K562 (cell line): ENCODE data around the gene FAM162B. TPM values are rescaled to one million over a fixed set of nuclear protein-coding genes. Genes with fewer than 3 reads are reported as not detected.

Experiments
- CBFB ChIP-seq: sonication (generic); formaldehyde crosslinking; IDR thresholded peaks from 2 replicates; pipeline ENCODE4 v1.4.0; 2020; ENCODE audit warnings: mild to moderate bottlenecking, missing genetic modification reagents
- CBX5 ChIP-seq: IDR thresholded peaks from 2 replicates; pipeline ENCODE4 v1.6.1; 2014; ENCODE audit warnings: low read depth, borderline replicate concordance
- HNRNPLL ChIP-seq: fragments of 200-400 bp; formaldehyde crosslinking; IDR thresholded peaks from 2 replicates; pipeline ENCODE4 v1.6.1; 2017; ENCODE audit warnings: low read length, low read depth, mild to moderate bottlenecking; ENCODE audit not compliant: poor library complexity, severe bottlenecking
- MCM3 ChIP-seq: fragments of 450-650 bp; IDR thresholded peaks from 2 replicates; pipeline ENCODE4 v1.6.1; 2016
- MEIS2 ChIP-seq: fragments of 450-650 bp; IDR thresholded peaks from 2 replicates; pipeline ENCODE4 v1.6.1; 2014; ENCODE audit warnings: mild to moderate bottlenecking; ENCODE audit not compliant: partially characterized antibody
- MXI1 ChIP-seq: IDR thresholded peaks from 2 replicates; pipeline ENCODE4 v1.6.1; 2011; ENCODE audit warnings: low read depth, mild to moderate bottlenecking, improper control_type of control experiment, low read length
- NCOA2 ChIP-seq, 2 experiments: fragments of 450-650 bp; IDR thresholded peaks; 2 replicates each; pipeline ENCODE4 v1.6.1; 2018; ENCODE audit warnings: mild to moderate bottlenecking in 2 of 2, moderate library complexity in 1 of 2; ENCODE audit not compliant: partially characterized antibody in 2 of 2
- POU5F1 ChIP-seq: fragments of 150-350 bp; IDR thresholded peaks from 2 replicates; pipeline ENCODE4 v1.6.1; 2014; ENCODE audit warnings: borderline replicate concordance, low read length, low read depth, mild to moderate bottlenecking; ENCODE audit not compliant: partially characterized antibody
- U2AF1 ChIP-seq: fragments of 200-400 bp; formaldehyde crosslinking; optimal IDR thresholded peaks from 2 replicates; pipeline ENCODE3; 2017; ENCODE audit warnings: mild to moderate bottlenecking, low read depth, low read length, moderate library complexity
- ZNF133 ChIP-seq: fragments of 250-450 bp; sonication (Bioruptor Pico); IDR thresholded peaks from 2 replicates; pipeline ENCODE4 v1.4.0; 2020; ENCODE audit warnings: mild to moderate bottlenecking
- ZNF436 ChIP-seq: fragments of 250-450, 450-650 bp; sonication (Bioruptor Pico); formaldehyde crosslinking; IDR thresholded peaks from 2 replicates; pipeline ENCODE4 v1.7.0; 2020; ENCODE audit warnings: mild to moderate bottlenecking
- ZNF444 ChIP-seq: fragments of 250-450 bp; sonication (Bioruptor Pico); IDR thresholded peaks from 2 replicates; pipeline ENCODE4 v1.4.0; 2020; ENCODE audit warnings: mild to moderate bottlenecking, moderate library complexity
- polyA plus RNA-seq, 8 experiments: library from polyadenylated mRNA; depleted of rRNA in 4 of 8; stranded (reverse) in 5 of 8; unstranded in 3 of 8; fragments of >200 nt; fragmentation: Nextera tagmentation in 2 of 8; fragmentation: Illumina TruSeq in 1 of 8; extraction: Ambion mirVana in 2 of 8; extraction: Trizol in 1 of 8; gene quantifications; 2 replicates each; pipeline versions ENCODE4 v1.2.1 to v1.2.3, GENCODE V29; 2011 to 2014; ENCODE audit warnings: inconsistent platforms in 1 of 8, missing spikeins in 1 of 8
- total RNA-seq, 7 experiments: library from RNA; depleted of rRNA in 6 of 7; stranded (reverse); fragments of >200 nt in 6 of 7; fragmentation: Illumina TruSeq in 2 of 7; extraction: Trizol in 2 of 7; gene quantifications; 2 replicates each; pipeline versions ENCODE4 v1.2.1 to v1.2.3, GENCODE V29; 2011 to 2021; ENCODE audit warnings: low replicate concordance in 1 of 7
- TF ChIP-seq, protein P1 (sequence below), 2 experiments: fragments of 450-650 bp; formaldehyde crosslinking in 1 of 2; IDR thresholded peaks; 2 replicates each; pipeline versions ENCODE4 v1.4.0 to v1.6.1; 2014 to 2020; ENCODE audit warnings: mild to moderate bottlenecking in 2 of 2, borderline replicate concordance in 1 of 2, low read depth in 1 of 2
- TF ChIP-seq, protein P2 (sequence below): sonication (generic); formaldehyde crosslinking; IDR thresholded peaks from 2 replicates; pipeline ENCODE4 v1.8.1; 2023; ENCODE audit warnings: mild to moderate bottlenecking, missing genetic modification reagents
- TF ChIP-seq, protein P3 (sequence below): sonication (generic); formaldehyde crosslinking; IDR thresholded peaks from 2 replicates; pipeline ENCODE4 v1.8.0; 2023; ENCODE audit warnings: mild to moderate bottlenecking, missing genetic modification reagents
- TF ChIP-seq, protein P4 (sequence below): fragments of 250-450 bp; sonication (Bioruptor Pico); IDR thresholded peaks from 2 replicates; pipeline ENCODE4 v1.8.0; 2022; ENCODE audit warnings: moderate library complexity, mild to moderate bottlenecking, inconsistent platforms

FAM162B gene
- total and polyA plus RNA-seq, 9 of the 15 experiments (the other 6 are each of a cell fraction or from before 2014, with no cell fraction given), result not detected

DNA sequence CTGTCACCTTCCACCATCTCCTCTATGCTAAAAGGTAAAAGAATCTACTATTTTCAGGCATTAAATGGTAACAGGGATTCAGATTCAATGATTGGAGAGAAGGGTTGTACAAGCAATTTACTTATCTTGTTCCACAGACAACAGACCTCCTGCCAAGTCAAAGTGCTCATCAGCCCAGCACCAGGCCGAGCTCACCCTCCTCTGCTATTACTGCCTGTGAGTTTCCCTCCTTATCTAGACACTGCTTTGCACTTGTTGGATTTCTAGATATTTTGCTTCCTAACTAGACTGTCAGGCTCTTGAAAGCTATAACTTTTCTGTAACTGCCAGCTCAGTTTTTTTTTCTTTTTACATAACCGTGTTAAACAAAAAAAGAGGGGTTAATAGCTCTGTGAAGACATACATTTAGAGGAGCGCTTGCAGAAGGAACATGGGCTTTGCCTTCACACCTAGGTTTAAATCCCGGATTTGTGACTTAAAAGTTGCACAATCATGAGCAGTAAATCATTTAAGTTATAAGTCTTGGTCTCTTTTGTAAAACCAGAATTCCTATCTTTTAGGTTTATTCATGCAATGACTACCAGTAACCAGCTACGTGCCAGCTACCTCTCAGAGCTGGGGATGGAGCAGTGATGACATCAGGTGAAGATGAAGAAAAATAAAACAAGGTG, 1.1 kb upstream of the FAM162B start (continued):
- no peak for TF ChIP-seq POU5F1
- no peak for TF ChIP-seq NCOA2 (IDR thresholded peaks at IDR 0.05; ENCODE audit: partially characterized antibody in 2 of 2)
- TF ChIP-seq U2AF1, result no peak
- TF ChIP-seq ZNF436 (CRISPR knock-in tag), result no peak
- no peak for TF ChIP-seq CBFB
- TF ChIP-seq, protein P1, sequence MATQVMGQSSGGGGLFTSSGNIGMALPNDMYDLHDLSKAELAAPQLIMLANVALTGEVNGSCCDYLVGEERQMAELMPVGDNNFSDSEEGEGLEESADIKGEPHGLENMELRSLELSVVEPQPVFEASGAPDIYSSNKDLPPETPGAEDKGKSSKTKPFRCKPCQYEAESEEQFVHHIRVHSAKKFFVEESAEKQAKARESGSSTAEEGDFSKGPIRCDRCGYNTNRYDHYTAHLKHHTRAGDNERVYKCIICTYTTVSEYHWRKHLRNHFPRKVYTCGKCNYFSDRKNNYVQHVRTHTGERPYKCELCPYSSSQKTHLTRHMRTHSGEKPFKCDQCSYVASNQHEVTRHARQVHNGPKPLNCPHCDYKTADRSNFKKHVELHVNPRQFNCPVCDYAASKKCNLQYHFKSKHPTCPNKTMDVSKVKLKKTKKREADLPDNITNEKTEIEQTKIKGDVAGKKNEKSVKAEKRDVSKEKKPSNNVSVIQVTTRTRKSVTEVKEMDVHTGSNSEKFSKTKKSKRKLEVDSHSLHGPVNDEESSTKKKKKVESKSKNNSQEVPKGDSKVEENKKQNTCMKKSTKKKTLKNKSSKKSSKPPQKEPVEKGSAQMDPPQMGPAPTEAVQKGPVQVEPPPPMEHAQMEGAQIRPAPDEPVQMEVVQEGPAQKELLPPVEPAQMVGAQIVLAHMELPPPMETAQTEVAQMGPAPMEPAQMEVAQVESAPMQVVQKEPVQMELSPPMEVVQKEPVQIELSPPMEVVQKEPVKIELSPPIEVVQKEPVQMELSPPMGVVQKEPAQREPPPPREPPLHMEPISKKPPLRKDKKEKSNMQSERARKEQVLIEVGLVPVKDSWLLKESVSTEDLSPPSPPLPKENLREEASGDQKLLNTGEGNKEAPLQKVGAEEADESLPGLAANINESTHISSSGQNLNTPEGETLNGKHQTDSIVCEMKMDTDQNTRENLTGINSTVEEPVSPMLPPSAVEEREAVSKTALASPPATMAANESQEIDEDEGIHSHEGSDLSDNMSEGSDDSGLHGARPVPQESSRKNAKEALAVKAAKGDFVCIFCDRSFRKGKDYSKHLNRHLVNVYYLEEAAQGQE (IDR thresholded peaks at IDR 0.05; ENCODE audit: borderline replicate concordance), result 0 out of 2 replicates have a peak, but pooled peaks have one; percentile 18
- TF ChIP-seq, protein P1 (CRISPR knock-in tag; IDR thresholded peaks at IDR 0.05; ENCODE audit: low read depth), result no peak
- TF ChIP-seq, protein P2, sequence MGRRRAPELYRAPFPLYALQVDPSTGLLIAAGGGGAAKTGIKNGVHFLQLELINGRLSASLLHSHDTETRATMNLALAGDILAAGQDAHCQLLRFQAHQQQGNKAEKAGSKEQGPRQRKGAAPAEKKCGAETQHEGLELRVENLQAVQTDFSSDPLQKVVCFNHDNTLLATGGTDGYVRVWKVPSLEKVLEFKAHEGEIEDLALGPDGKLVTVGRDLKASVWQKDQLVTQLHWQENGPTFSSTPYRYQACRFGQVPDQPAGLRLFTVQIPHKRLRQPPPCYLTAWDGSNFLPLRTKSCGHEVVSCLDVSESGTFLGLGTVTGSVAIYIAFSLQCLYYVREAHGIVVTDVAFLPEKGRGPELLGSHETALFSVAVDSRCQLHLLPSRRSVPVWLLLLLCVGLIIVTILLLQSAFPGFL (CRISPR knock-in tag), result no peak
- peak; percentile 33 for TF ChIP-seq MEIS2
- TF ChIP-seq, protein P3, sequence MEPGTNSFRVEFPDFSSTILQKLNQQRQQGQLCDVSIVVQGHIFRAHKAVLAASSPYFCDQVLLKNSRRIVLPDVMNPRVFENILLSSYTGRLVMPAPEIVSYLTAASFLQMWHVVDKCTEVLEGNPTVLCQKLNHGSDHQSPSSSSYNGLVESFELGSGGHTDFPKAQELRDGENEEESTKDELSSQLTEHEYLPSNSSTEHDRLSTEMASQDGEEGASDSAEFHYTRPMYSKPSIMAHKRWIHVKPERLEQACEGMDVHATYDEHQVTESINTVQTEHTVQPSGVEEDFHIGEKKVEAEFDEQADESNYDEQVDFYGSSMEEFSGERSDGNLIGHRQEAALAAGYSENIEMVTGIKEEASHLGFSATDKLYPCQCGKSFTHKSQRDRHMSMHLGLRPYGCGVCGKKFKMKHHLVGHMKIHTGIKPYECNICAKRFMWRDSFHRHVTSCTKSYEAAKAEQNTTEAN (CRISPR knock-in tag), result no peak
- no peak for TF ChIP-seq ZNF133 (CRISPR knock-in tag)
- no peak for TF ChIP-seq MCM3
- no peak for TF ChIP-seq MXI1
- no peak for TF ChIP-seq ZNF444 (CRISPR knock-in tag)
- TF ChIP-seq, protein P4, sequence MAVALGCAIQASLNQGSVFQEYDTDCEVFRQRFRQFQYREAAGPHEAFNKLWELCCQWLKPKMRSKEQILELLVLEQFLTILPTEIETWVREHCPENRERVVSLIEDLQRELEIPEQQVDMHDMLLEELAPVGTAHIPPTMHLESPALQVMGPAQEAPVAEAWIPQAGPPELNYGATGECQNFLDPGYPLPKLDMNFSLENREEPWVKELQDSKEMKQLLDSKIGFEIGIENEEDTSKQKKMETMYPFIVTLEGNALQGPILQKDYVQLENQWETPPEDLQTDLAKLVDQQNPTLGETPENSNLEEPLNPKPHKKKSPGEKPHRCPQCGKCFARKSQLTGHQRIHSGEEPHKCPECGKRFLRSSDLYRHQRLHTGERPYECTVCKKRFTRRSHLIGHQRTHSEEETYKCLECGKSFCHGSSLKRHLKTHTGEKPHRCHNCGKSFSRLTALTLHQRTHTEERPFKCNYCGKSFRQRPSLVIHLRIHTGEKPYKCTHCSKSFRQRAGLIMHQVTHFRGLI (CRISPR knock-in tag), result no peak
- no peak for TF ChIP-seq CBX5
- TF ChIP-seq HNRNPLL, result no peak
